Loucy (cell line): ENCODE measurements around the gene SPDYE5.

Experiments
- H2AFZ ChIP-seq: fragments of 200-600 bp; sonication (generic); 2 replicates; pipeline ENCODE4 v1.6.0; 2016; ENCODE audit warnings: antibody characterized with exemption, mild to moderate bottlenecking, low read length, moderate library complexity
- H3F3A ChIP-seq: fragments of 200-600 bp; 2 replicates; pipeline ENCODE4 v1.6.0; 2016; ENCODE audit warnings: antibody characterized with exemption, low read depth, mild to moderate bottlenecking
- H3K27me3 ChIP-seq: fragments of 200-600 bp; sonication (generic); 2 replicates; pipeline ENCODE4 v1.6.1; 2014; ENCODE audit warnings: low read length, mild to moderate bottlenecking; ENCODE audit not compliant: insufficient read depth, poor library complexity, severe bottlenecking
- H3K36me3 ChIP-seq: fragments of 200-600 bp; sonication (generic); 2 replicates; pipeline ENCODE4 v1.6.1; 2016; ENCODE audit warnings: low read length; ENCODE audit not compliant: insufficient read depth
- H3K4me1 ChIP-seq: fragments of 200-600 bp; sonication (generic); 2 replicates; pipeline ENCODE4 v1.5.1; 2014; ENCODE audit warnings: low read length, mild to moderate bottlenecking; ENCODE audit not compliant: insufficient read depth, poor library complexity, severe bottlenecking
- H3K4me2 ChIP-seq: fragments of 200-600 bp; sonication (generic); 2 replicates; pipeline ENCODE4 v1.6.0; 2014; ENCODE audit warnings: antibody characterized with exemption, low read length, low read depth, mild to moderate bottlenecking; ENCODE audit not compliant: poor library complexity, severe bottlenecking
- H3K4me3 ChIP-seq: fragments of 200-600 bp; sonication (generic); 2 replicates; pipeline ENCODE4 v1.5.1; 2014; ENCODE audit warnings: low read length, mild to moderate bottlenecking, mixed read lengths; ENCODE audit not compliant: poor library complexity, severe bottlenecking
- H3K79me2 ChIP-seq: fragments of 200-600 bp; sonication (generic); 2 replicates; pipeline ENCODE4 v1.6.1; 2014; ENCODE audit warnings: low read length; ENCODE audit not compliant: insufficient read depth
- H3K9ac ChIP-seq: fragments of 200-600 bp; sonication (generic); 2 replicates; pipeline ENCODE4 v1.6.0; 2014; ENCODE audit warnings: mild to moderate bottlenecking, low read depth, low read length, moderate library complexity; ENCODE audit not compliant: poor library complexity, severe bottlenecking
- H3K9me2 ChIP-seq: fragments of 200-600 bp; sonication (generic); replicated peaks from 2 replicates; pipeline ENCODE4 v1.6.1; 2016; ENCODE audit warnings: low read depth, low read length, mixed read lengths
- H3K9me3 ChIP-seq: fragments of 200-600 bp; sonication (generic); 2 replicates; pipeline ENCODE4 v1.6.1; 2014; ENCODE audit warnings: mild to moderate bottlenecking, antibody characterized with exemption, low read length, low read depth; ENCODE audit not compliant: insufficient read depth
- H4K20me1 ChIP-seq: fragments of 200-600 bp; sonication (generic); 2 replicates; pipeline ENCODE4 v1.6.0; 2014; ENCODE audit warnings: antibody characterized with exemption, low read length, mild to moderate bottlenecking; ENCODE audit not compliant: insufficient read depth, poor library complexity, severe bottlenecking
- EZH2phosphoT487 ChIP-seq: fragments of 200-600 bp; IDR thresholded peaks from 2 replicates; pipeline ENCODE4 v1.6.1; 2018; ENCODE audit warnings: antibody characterized with exemption, mild to moderate bottlenecking, moderate library complexity, borderline replicate concordance
- TF ChIP-seq, protein P1 (sequence below): fragments of 200-600 bp; sonication (generic); conservative IDR thresholded peaks from 2 replicates; pipeline ENCODE4 v1.5.1; 2014; ENCODE audit warnings: mild to moderate bottlenecking, antibody characterized with exemption, low read length

Gene SPDYE5

DNA sequence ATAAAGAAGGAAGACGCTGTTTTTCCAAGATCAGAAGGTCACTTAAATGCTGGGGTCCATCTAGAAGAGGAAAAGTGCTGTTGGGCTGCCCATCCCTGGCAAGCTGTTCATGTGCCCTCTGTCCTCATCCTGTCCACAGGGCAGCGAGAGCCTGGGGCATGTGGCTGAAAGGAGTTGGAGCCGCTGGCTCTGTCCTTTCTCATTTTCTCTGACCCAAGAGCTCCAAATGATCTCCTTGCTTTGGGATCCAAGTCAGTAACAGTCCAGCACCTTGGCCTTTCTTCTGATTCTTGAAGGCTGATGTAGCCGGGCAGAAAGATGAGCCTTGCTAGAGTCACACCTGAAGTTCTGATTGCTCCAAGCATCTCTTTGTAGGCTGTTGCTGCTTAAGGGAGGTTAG, 44.4 kb downstream of the SPDYE5 start:
- no peaks in the 10 kb centered on the region for H3K9me3 ChIP-seq
- H3F3A ChIP-seq = no peaks in the 10 kb centered on the region
- no peaks in the 10 kb centered on the region for H3K79me2 ChIP-seq
- no peak overlapping the region for H3K4me3 ChIP-seq
- H3K9me2 ChIP-seq = no peaks in the 10 kb centered on the region
- TF ChIP-seq EZH2phosphoT487 = no peak
- TF ChIP-seq, protein P1, sequence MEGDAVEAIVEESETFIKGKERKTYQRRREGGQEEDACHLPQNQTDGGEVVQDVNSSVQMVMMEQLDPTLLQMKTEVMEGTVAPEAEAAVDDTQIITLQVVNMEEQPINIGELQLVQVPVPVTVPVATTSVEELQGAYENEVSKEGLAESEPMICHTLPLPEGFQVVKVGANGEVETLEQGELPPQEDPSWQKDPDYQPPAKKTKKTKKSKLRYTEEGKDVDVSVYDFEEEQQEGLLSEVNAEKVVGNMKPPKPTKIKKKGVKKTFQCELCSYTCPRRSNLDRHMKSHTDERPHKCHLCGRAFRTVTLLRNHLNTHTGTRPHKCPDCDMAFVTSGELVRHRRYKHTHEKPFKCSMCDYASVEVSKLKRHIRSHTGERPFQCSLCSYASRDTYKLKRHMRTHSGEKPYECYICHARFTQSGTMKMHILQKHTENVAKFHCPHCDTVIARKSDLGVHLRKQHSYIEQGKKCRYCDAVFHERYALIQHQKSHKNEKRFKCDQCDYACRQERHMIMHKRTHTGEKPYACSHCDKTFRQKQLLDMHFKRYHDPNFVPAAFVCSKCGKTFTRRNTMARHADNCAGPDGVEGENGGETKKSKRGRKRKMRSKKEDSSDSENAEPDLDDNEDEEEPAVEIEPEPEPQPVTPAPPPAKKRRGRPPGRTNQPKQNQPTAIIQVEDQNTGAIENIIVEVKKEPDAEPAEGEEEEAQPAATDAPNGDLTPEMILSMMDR = no peak
- no peaks in the 10 kb centered on the region for H3K4me1 ChIP-seq
- no peaks in the 10 kb centered on the region for H4K20me1 ChIP-seq
- no peaks in the 10 kb centered on the region for H3K27me3 ChIP-seq
- no peaks in the 10 kb centered on the region for H3K36me3 ChIP-seq
- H2AFZ ChIP-seq = no peak overlapping the region
- H3K4me2 ChIP-seq = no peak overlapping the region
- H3K9ac ChIP-seq = no peak overlapping the region

DNA sequence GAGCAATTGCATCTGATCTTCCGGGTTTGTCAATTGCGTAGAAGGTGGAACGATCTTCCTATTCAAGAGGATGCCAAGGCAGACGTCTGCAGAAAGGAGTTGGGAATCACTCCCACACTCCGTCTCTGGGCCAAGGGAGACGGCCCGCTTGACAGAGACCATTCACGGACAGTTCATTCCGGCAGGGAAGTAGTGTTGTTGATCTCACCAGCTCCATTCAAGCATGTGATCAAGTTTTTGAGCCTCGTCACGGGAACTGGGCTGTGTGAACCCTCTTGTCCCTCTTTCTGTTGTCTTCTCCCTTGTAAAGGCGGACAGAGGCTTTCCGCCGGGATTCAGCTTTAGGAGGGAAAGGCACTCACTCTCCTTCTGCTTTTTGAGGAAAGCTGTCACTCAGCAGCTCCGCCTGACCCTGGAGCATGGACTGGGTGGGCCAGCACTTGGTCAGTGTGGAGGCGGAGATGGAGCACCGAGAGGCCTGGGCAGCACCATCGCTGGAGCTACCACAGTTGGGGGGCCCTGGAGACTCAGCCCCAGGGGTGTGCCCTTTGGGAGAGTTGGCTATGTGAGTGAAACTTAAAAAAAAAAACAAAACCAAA, 44.9 kb downstream of the SPDYE5 start:
- no peaks in the 10 kb centered on the region for H3K36me3 ChIP-seq

DNA sequence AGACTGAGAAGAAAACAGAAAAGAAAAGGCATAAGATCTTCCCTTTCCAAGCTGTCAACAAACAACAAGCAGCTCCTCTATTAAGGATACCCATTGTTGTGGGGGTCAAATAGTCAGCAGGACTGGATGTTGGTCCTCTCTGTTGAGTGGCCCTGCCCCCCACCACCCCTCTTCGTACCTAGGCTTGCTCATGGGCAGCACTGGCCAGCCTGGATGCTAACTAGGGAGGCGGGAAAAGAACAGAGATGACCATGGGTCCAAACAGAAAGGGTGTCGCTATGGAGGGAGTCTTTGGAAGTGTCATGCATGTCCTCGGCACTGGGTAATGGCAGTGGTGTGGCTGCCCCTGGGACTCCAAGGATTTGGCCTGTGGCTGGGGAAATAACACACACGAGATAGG, 45.6 kb downstream of the SPDYE5 start:
- H3K36me3 ChIP-seq = no peaks in the 10 kb centered on the region
- H3K4me3 ChIP-seq = no peak overlapping the region
- H3K9ac ChIP-seq = no peak overlapping the region

More for the DNA sequence above, 44.9 kb downstream of the SPDYE5 start:
- H3F3A ChIP-seq = no peaks in the 10 kb centered on the region
- H3K9me3 ChIP-seq = no peaks in the 10 kb centered on the region
- H3K27me3 ChIP-seq = no peaks in the 10 kb centered on the region
- no peaks in the 10 kb centered on the region for H4K20me1 ChIP-seq
- H3K9me2 ChIP-seq = no peaks in the 10 kb centered on the region
- H2AFZ ChIP-seq = no peak overlapping the region
- H3K4me3 ChIP-seq = no peak overlapping the region
- H3K4me2 ChIP-seq = no peak overlapping the region
- no peak overlapping the region for H3K9ac ChIP-seq
- no peaks in the 10 kb centered on the region for H3K79me2 ChIP-seq
- no peaks in the 10 kb centered on the region for H3K4me1 ChIP-seq
- TF ChIP-seq, protein P1 = no peak
- TF ChIP-seq EZH2phosphoT487 = no peak

More for the DNA sequence above, 45.6 kb downstream of the SPDYE5 start:
- Histone ChIP-seq H3K79me2 (no peaks in the 10 kb centered on the region), H3K4me1 (no peaks in the 10 kb centered on the region), H3K4me2 (no peak overlapping the region), H3K27me3 (no peaks in the 10 kb centered on the region), H3F3A (no peaks in the 10 kb centered on the region), H2AFZ (no peak overlapping the region), H4K20me1 (no peaks in the 10 kb centered on the region), H3K9me3 (no peaks in the 10 kb centered on the region), H3K9me2 (no peaks in the 10 kb centered on the region)
- TF ChIP-seq EZH2phosphoT487 = no peak
- TF ChIP-seq, protein P1 = no peak
